ENCODE data around the gene PSPC1.

Gene PSPC1

GRCh38 chr13:19673473-19674430 lies 109.0 kb downstream of the PSPC1 start:
- no peak for DNase-seq (ENCODE audit: low read depth, low spot score)

GRCh38 chr13:19672990-19673389 lies 109.8 kb downstream of the PSPC1 start:
- no peak for DNase-seq (ENCODE audit: low read depth, low spot score)

- DNase-seq (ENCODE audit: low read depth, low spot score) = no peak
Observed at GRCh38 chr13:19670147-19670546, 112.6 kb downstream of the PSPC1 start.

- no peak for DNase-seq (ENCODE audit: low read depth, low spot score)
Observed at GRCh38 chr13:19668778-19669177, 114.0 kb downstream of the PSPC1 start.

GRCh38 chr13:19665427-19665859 lies 117.3 kb downstream of the PSPC1 start:
- DNase-seq (ENCODE audit: low read depth, low spot score) = no peak

- DNase-seq (ENCODE audit: low read depth, low spot score) = no peak
Observed at GRCh38 chr13:19664481-19665230, 118.1 kb downstream of the PSPC1 start.

GRCh38 chr13:19663416-19663979 lies 119.2 kb downstream of the PSPC1 start:
- DNase-seq (ENCODE audit: low read depth, low spot score) = peak; percentile 32

GRCh38 chr13:19661561-19661960 lies 121.2 kb downstream of the PSPC1 start:
- no peak for DNase-seq (ENCODE audit: low read depth, low spot score)

GRCh38 chr13:19661126-19661525 lies 121.6 kb downstream of the PSPC1 start:
- DNase-seq (ENCODE audit: low read depth, low spot score) = no peak

GRCh38 chr13:19658831-19659230 lies 123.9 kb downstream of the PSPC1 start:
- no peak for DNase-seq (ENCODE audit: low read depth, low spot score)

- no peak for DNase-seq (ENCODE audit: low read depth, low spot score)
Observed at GRCh38 chr13:19657872-19658591, 124.7 kb downstream of the PSPC1 start.

All from ELF-1 (cell line).